ENCODE data around the gene ABCA7.

DNA sequence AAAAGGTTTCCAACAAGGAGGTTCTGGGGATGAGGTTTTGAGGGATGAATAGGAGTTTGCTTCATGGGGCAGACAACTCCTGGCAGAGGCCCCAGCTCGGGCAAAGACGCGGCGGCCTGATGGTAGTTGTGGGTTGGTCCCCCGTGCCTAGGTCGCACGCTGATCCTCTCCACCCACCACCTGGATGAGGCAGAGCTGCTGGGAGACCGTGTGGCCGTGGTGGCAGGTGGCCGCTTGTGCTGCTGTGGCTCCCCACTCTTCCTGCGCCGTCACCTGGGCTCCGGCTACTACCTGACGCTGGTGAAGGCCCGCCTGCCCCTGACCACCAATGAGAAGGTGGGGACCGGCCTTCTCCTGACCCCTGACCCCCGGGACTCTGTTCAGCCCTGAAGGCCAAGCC, 11.9 kb downstream of the ABCA7 start:
- no peak for TF ChIP-seq POLR2A (IDR thresholded peaks at IDR 0.05)
- TF ChIP-seq, protein P1, sequence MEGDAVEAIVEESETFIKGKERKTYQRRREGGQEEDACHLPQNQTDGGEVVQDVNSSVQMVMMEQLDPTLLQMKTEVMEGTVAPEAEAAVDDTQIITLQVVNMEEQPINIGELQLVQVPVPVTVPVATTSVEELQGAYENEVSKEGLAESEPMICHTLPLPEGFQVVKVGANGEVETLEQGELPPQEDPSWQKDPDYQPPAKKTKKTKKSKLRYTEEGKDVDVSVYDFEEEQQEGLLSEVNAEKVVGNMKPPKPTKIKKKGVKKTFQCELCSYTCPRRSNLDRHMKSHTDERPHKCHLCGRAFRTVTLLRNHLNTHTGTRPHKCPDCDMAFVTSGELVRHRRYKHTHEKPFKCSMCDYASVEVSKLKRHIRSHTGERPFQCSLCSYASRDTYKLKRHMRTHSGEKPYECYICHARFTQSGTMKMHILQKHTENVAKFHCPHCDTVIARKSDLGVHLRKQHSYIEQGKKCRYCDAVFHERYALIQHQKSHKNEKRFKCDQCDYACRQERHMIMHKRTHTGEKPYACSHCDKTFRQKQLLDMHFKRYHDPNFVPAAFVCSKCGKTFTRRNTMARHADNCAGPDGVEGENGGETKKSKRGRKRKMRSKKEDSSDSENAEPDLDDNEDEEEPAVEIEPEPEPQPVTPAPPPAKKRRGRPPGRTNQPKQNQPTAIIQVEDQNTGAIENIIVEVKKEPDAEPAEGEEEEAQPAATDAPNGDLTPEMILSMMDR (IDR thresholded peaks at IDR 0.05) = no peak

All from testis (tissue), 2 donors.